Astrocyte of the spinal cord (primary cell): Measurements from ENCODE around the gene PRPSAP2.
"Not testable (repeated sequence)": the region's sequence is repeated elsewhere in the genome, so short reads cannot be mapped to it uniquely, and the experiment has no call there.

Experiments used
- DNase-seq: peaks from one replicate; pipeline ENCODE4 v3.0.0; 2011; ENCODE audit warnings: low read depth, low spot score
- H3K4me3 ChIP-seq: 2 replicates; pipeline ENCODE4 v1.5.1; 2011; ENCODE audit warnings: low read depth, mild to moderate bottlenecking, low read length, moderate library complexity
- in situ Hi-C: cut with HindIII; loops from 2 replicates; pipeline ENCODE4 v1.10.0; 2017; ENCODE audit warnings: low sequenced_read_pairs
- TF ChIP-seq, protein P1 (sequence below): IDR thresholded peaks from 2 replicates; pipeline ENCODE4 v1.5.1; 2012; ENCODE audit warnings: low read depth, mild to moderate bottlenecking, low read length, inconsistent platforms

The PRPSAP2 gene, protein sequence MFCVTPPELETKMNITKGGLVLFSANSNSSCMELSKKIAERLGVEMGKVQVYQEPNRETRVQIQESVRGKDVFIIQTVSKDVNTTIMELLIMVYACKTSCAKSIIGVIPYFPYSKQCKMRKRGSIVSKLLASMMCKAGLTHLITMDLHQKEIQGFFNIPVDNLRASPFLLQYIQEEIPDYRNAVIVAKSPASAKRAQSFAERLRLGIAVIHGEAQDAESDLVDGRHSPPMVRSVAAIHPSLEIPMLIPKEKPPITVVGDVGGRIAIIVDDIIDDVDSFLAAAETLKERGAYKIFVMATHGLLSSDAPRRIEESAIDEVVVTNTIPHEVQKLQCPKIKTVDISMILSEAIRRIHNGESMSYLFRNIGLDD

DNA sequence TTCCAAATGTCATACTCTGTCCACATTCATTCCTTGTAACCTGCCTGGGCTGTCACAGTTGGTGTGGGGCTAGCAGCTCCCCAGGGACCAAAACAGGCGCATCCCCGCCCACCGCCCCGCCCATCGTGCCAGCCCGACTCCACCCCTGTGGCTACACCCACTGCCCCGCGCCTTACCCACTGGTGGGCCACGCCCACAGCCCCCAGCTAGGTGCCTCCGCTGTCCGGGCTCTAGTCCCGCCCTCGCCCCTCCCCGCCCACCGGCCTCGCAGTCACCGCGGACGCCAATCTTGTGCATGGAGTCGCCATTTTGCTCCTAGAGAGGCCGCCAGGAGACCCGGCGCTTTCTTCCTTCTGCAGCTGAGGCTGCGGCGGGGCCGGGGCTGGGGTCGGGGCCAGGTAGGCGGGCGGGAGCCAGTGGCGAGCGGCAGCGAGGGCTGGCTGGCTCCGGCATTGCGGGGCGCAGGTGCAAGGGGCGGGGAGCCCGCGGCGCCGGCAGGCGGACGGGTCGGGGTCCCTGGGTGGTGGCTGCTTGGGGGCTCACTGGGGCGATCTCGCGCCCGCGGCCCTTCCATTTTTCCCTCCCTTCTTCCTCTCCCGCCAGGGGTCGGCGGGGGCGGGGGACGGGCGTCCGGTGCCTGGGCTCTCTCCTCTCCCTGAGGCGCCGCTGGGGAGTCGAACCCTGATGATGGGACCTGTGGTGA lies at the start of gene PRPSAP2:
Gene PRPSAP2 (plus strand): TSS at position 268 of the 703 bp plus-strand sequence. CDS start 7,703 bp downstream, outside the sequence.
- DNase-seq = peak; percentile 92
- peak within 1 kb of the TSS; percentile 50 for H3K4me3 ChIP-seq
- in situ Hi-C loops = no loop called here
- TF ChIP-seq, protein P1, sequence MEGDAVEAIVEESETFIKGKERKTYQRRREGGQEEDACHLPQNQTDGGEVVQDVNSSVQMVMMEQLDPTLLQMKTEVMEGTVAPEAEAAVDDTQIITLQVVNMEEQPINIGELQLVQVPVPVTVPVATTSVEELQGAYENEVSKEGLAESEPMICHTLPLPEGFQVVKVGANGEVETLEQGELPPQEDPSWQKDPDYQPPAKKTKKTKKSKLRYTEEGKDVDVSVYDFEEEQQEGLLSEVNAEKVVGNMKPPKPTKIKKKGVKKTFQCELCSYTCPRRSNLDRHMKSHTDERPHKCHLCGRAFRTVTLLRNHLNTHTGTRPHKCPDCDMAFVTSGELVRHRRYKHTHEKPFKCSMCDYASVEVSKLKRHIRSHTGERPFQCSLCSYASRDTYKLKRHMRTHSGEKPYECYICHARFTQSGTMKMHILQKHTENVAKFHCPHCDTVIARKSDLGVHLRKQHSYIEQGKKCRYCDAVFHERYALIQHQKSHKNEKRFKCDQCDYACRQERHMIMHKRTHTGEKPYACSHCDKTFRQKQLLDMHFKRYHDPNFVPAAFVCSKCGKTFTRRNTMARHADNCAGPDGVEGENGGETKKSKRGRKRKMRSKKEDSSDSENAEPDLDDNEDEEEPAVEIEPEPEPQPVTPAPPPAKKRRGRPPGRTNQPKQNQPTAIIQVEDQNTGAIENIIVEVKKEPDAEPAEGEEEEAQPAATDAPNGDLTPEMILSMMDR = no peak

DNA sequence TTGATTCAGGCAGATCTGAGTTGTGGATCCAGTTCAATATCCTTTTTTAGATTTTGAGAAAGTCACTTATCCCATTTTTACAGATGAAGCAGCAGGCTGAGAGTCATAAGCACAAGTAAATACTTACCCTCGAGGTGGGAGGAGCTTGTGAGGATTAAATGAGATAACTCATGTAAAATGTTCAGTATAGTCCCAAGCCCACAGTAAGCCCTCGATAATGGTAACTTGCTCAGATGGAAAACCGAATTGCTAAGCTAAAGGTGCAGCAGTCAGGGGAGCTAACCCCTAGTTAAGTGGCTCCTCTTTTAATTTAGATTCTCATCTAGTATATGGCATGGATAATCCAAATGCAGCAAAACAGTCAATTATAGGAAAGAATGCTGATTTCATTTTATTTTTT lies 42.0 kb upstream of the PRPSAP2 start:
- in situ Hi-C loops, H3K4me3 ChIP-seq, DNase-seq: not testable (repeated sequence)

DNA sequence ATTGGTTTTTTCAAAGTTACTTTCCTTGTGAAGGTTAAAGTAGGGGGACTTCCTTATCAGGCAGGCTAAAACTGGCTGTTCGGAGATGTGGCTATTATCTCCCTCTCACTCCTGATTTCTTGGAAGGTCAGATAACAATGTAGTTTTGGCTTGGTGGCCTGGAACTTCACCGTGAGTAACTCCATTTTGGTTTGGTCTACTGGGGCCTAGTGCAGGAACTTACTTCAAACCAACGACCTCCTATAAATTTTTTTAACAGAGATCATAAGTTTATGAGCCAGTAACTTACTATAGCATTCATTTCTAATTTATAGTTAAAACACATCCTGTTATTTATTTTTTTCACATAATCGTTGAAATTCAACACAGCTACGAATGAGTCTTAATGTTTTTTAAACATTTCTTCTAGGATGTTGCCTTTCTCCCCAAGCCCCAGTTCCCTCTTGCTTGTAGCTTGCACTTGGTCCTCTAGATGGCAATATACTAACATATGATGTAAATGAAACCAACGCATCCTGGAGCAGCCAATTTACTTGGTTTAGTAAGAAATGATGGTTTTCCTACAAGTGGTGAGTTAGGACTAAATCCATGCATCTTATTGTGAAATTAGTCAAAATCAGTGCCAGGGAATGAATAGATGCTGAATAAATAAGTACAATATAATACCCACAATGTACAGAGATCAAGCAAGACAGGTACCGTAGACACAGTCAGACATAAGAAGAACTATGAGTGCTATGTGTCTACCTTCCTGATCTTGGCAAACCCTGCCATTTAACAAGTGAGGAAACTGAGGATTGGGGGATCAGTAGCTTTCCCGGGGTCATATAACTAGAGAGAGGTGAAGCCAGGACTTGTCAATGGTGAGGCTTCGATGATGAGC lies 41.2 kb upstream of the PRPSAP2 start:
- H3K4me3 ChIP-seq, in situ Hi-C loops: not testable (repeated sequence)
- TF ChIP-seq, protein P1 = peak; percentile 50
- DNase-seq = peak; percentile 78

DNA sequence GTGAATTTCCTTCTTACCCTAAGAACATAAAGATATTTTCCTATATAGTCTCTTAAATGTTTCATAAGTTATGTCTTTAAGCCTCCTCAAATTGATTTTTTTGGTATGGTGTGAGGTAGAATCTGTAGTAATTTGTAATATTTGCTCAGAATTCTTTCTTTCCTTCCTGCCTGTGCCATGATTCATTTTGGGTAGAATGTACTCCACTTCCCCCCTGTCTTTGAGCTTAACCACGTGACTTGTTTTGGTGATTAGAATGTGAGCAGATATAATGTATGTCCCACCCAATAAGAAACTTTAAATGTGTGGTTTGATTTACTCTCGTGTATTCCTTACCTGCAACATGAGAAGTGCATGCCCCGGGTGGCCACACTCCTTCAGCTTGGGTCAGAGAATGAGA lies 36.5 kb upstream of the PRPSAP2 start:
- DNase-seq, H3K4me3 ChIP-seq, in situ Hi-C loops: not testable (repeated sequence)

DNA sequence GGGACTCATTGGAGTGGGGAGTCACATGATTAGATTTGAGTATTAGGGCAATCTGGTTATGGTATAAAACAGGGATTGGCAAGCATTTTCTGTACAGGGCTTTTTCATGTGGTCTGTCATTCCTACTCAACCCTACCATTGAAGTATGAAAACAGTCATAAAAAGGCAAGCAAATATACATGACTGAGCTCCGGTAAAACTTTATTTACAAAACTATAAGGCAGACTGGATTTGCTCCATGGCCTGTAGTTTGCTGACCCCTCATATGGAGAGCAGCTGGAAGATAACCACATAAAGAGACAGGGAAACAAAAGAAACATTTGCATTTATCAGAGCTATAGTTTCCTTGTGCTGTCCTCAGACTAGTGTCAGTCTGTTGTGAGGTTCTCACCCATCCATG lies 30.3 kb upstream of the PRPSAP2 start:
- in situ Hi-C loops, H3K4me3 ChIP-seq: not testable (repeated sequence)

DNA sequence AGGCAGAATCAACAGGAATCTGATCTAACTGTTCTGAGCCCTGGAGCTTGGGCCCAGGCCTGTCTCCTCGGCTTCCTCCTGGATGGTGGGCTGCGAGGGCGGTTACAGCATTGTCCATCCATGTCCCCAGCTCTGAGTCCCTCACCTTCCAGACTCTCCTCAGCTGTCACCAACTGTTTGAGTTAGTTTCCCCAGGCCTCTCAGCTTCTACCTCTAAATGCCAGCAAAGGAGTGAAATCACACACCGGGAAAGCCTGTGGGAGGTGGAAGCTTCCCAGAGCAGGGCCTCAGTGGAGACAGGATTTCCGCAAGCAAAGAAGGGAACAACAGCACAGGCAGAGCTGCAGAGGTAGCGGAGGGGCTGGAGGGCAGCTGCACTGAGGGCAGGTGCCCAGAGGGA lies 9.4 kb upstream of the PRPSAP2 start:
- in situ Hi-C loops = no loop called here
- H3K4me3 ChIP-seq = no peak overlapping the region
- TF ChIP-seq, protein P1 = no peak
- no peak for DNase-seq

More for the DNA sequence above, 30.3 kb upstream of the PRPSAP2 start:
- not testable (repeated sequence) for DNase-seq

DNA sequence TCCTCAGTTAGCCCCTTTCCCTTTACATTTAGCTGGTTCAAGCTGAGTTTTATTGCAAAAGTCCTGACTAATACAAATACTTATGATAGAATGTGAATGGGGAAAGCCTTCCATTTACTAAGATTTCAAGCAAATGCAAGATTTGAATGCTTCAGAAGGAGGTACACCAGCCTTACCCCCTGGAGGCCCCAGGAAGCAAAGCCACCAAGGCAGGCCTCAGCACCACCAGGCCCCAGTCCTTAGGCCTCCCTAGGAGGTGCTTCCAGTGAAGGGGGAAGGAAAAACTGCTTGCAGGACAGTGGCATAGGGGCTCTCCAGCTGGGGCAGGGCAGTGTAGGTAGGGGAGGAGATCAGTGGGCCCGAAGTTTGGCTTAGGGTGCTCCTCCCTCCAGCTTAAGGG lies 7.3 kb upstream of the PRPSAP2 start:
- H3K4me3 ChIP-seq = no peak overlapping the region
- TF ChIP-seq, protein P1 = no peak
- DNase-seq = no peak
- in situ Hi-C loops = no loop called here
